HEK293 (cell line): ENCODE data around the gene KIAA0753.

ENCODE experiments used
- HIC1 ChIP-seq: fragments of 450-650 bp; formaldehyde crosslinking; IDR thresholded peaks from 2 replicates; pipeline ENCODE4 v1.5.1; 2016; ENCODE audit warnings: missing biosample characterization, missing genetic modification characterization
- KLF7 ChIP-seq: fragments of 450-650 bp; formaldehyde crosslinking; IDR thresholded peaks from 2 replicates; pipeline ENCODE4 v1.5.1; 2016; ENCODE audit warnings: missing biosample characterization, missing genetic modification characterization, borderline replicate concordance
- MYNN ChIP-seq: fragments of 450-650 bp; formaldehyde crosslinking; IDR thresholded peaks from 2 replicates; pipeline ENCODE4 v1.5.1; 2016; ENCODE audit warnings: missing biosample characterization, missing genetic modification characterization, borderline replicate concordance
- ZNF133 ChIP-seq: fragments of 450-650 bp; formaldehyde crosslinking; IDR thresholded peaks from 2 replicates; pipeline ENCODE4 v1.5.1; 2016; ENCODE audit warnings: missing biosample characterization, missing genetic modification characterization
- ZNF221 ChIP-seq: fragments of 450-650 bp; formaldehyde crosslinking; IDR thresholded peaks from 2 replicates; pipeline ENCODE4 v1.5.1; 2017; ENCODE audit warnings: missing biosample characterization, missing genetic modification characterization, borderline replicate concordance
- ZNF239 ChIP-seq: fragments of 450-650 bp; formaldehyde crosslinking; IDR thresholded peaks from 2 replicates; pipeline ENCODE4 v1.5.1; 2016; ENCODE audit warnings: missing biosample characterization, missing genetic modification characterization
- ZSCAN30 ChIP-seq: fragments of 450-650 bp; IDR thresholded peaks from 2 replicates; pipeline ENCODE4 v1.5.1; 2018; ENCODE audit warnings: missing biosample characterization, mild to moderate bottlenecking, missing genetic modification characterization, moderate library complexity
- ZSCAN4 ChIP-seq: fragments of 450-650 bp; formaldehyde crosslinking; IDR thresholded peaks from 2 replicates; pipeline ENCODE4 v1.5.1; 2017; ENCODE audit warnings: missing biosample characterization, missing genetic modification characterization
- TF ChIP-seq, protein P1 (sequence below): fragments of 450-650 bp; formaldehyde crosslinking; IDR thresholded peaks from 2 replicates; pipeline ENCODE4 v1.5.1; 2016; ENCODE audit warnings: missing biosample characterization, missing genetic modification characterization
- TF ChIP-seq, protein P2 (sequence below): fragments of 450-650 bp; formaldehyde crosslinking; IDR thresholded peaks from 2 replicates; pipeline ENCODE4 v1.5.1; 2016; ENCODE audit warnings: missing biosample characterization, missing genetic modification characterization, borderline replicate concordance

GRCh38 chr17:6642592-6642991 is 2.1 kb upstream of the KIAA0753 start:
- TF ChIP-seq, protein P1, sequence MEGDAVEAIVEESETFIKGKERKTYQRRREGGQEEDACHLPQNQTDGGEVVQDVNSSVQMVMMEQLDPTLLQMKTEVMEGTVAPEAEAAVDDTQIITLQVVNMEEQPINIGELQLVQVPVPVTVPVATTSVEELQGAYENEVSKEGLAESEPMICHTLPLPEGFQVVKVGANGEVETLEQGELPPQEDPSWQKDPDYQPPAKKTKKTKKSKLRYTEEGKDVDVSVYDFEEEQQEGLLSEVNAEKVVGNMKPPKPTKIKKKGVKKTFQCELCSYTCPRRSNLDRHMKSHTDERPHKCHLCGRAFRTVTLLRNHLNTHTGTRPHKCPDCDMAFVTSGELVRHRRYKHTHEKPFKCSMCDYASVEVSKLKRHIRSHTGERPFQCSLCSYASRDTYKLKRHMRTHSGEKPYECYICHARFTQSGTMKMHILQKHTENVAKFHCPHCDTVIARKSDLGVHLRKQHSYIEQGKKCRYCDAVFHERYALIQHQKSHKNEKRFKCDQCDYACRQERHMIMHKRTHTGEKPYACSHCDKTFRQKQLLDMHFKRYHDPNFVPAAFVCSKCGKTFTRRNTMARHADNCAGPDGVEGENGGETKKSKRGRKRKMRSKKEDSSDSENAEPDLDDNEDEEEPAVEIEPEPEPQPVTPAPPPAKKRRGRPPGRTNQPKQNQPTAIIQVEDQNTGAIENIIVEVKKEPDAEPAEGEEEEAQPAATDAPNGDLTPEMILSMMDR = no peak
- TF ChIP-seq KLF7 (tag by site-specific recombination) = no peak
- TF ChIP-seq ZNF221 (tag by site-specific recombination) = no peak
- TF ChIP-seq ZNF239 (tag by site-specific recombination) = no peak
- TF ChIP-seq ZNF133 = no peak
- TF ChIP-seq ZSCAN4 (tag by site-specific recombination) = no peak
- no peak for TF ChIP-seq HIC1
- TF ChIP-seq, protein P2, sequence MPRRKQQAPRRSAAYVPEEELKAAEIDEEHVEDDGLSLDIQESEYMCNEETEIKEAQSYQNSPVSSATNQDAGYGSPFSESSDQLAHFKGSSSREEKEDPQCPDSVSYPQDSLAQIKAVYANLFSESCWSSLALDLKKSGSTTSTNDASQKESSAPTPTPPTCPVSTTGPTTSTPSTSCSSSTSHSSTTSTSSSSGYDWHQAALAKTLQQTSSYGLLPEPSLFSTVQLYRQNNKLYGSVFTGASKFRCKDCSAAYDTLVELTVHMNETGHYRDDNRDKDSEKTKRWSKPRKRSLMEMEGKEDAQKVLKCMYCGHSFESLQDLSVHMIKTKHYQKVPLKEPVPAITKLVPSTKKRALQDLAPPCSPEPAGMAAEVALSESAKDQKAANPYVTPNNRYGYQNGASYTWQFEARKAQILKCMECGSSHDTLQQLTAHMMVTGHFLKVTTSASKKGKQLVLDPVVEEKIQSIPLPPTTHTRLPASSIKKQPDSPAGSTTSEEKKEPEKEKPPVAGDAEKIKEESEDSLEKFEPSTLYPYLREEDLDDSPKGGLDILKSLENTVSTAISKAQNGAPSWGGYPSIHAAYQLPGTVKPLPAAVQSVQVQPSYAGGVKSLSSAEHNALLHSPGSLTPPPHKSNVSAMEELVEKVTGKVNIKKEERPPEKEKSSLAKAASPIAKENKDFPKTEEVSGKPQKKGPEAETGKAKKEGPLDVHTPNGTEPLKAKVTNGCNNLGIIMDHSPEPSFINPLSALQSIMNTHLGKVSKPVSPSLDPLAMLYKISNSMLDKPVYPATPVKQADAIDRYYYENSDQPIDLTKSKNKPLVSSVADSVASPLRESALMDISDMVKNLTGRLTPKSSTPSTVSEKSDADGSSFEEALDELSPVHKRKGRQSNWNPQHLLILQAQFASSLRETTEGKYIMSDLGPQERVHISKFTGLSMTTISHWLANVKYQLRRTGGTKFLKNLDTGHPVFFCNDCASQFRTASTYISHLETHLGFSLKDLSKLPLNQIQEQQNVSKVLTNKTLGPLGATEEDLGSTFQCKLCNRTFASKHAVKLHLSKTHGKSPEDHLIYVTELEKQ (tag by site-specific recombination) = no peak
- TF ChIP-seq ZSCAN30 (tag by site-specific recombination) = no peak
- no peak for TF ChIP-seq MYNN (tag by site-specific recombination)
